Right renal pelvis (tissue), 4 donors: Measurements from ENCODE around the gene ARHGAP15. TPM values are rescaled to one million over a fixed set of nuclear protein-coding genes. Genes with fewer than 3 reads are reported as not detected.

Source experiments
- DNase-seq, 4 donors: peaks; one replicate each; pipeline ENCODE4 v3.0.0-alpha.2; 2013; ENCODE audit warnings: low read depth in 4 of 4, low spot score in 3 of 4, missing footprints in 1 of 4
- polyA plus RNA-seq, 4 donors: library from polyadenylated mRNA; unstranded; fragments of 120-200 nt; gene quantifications; one replicate each; pipeline ENCODE4 v1.2.1, GENCODE V29; 2013; ENCODE audit not compliant: insufficient read length in 4 of 4

ARHGAP15 gene
- polyA plus RNA-seq, 4 donors = 4.3 to 7.5 (median 6.1) TPM

DNA sequence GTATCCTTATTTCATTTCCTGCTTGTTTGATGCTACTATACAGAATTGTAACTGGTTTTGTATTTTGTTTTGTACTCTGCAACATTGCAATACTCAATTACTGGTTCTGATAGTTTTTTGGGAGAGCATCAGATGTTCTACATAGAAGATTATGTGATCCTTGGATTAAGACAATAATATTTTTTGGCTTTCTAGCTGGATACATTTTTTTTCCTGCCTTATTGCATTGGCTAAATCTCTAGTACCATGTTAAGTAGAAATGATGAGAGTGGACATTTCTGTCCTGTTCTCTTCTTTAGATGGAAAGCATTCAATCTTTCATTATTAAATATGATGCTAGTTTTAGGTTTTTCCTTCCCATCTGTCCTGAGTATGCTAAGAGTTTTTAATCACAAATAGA, 523.5 kb downstream of the ARHGAP15 start:
- DNase-seq = no peak

DNA sequence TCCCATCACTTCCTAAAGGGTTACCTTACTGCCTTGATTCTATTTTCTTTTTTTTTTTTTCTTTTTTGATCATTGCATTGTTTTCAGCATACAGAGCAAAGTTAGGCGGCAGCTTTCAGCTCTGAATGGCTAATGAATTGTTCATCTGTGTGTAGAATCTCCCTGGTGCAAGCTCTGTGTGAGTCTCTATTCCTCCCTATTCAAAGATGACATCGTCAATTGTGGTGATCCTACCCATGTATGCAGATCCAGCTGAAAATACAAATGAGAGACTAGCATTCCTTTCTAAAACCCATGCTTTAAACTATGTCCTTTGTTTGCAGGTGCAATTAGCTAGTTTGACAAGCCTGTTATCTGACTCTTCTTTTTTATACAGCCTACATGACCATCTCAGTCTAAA, 539.0 kb downstream of the ARHGAP15 start:
- DNase-seq = no peak

DNA sequence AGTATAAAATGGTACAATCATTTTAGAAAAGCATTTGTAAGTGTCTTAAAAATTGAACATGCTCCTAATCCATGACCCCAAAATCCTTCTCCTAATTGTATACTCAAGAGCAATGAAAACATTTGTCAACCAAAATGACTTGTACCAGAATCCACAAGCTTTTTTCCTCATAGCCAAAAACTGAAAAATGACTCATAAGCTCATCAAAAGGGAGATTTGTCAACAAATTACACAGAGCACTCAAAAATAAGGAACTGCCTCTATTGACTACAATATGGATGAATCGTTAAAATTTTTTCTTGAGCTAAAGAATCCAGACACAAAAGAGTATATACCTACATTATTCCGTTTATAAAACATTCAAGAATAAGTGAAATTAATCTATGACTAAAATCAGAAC, 544.8 kb downstream of the ARHGAP15 start:
- no peak for DNase-seq

DNA sequence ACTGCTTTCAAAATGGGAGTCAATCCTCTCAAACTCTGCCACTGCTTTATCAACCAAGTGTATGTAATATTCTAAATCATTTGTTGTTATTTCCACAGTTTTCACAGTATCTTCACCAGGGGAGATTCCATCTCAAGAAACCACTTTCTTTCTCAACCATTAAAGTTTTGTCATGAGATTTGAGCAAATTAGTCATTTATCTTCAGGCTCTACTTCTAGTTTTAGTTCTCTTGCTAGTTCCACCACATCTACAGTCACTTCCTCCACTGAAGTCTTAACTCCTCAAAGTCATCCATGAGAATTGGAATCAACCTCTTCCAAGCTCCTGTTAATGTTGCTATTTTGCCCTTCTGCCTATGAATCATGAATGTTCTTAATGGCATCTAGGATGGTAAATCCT, 545.8 kb downstream of the ARHGAP15 start:
- no peak for DNase-seq

DNA sequence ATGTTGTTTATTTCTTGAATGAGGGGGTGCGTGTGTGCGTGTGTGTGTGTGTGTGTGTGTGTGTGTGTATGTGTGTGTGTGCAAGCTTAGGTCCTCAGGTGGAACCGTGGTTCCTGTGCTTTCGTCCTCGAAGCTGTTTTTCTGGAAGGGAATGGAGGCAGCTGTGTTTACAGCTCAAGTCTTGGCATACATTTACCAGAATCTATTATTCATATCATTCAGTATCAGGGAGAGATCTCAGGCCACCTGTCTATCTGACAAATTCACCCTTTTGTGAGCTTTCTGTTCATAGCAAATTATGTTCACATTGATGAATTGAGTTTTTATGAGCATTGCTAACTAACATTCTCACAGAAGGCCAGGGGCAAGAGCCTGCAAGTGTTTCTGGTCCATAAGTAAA, 550.4 kb downstream of the ARHGAP15 start:
- DNase-seq = no peak

DNA sequence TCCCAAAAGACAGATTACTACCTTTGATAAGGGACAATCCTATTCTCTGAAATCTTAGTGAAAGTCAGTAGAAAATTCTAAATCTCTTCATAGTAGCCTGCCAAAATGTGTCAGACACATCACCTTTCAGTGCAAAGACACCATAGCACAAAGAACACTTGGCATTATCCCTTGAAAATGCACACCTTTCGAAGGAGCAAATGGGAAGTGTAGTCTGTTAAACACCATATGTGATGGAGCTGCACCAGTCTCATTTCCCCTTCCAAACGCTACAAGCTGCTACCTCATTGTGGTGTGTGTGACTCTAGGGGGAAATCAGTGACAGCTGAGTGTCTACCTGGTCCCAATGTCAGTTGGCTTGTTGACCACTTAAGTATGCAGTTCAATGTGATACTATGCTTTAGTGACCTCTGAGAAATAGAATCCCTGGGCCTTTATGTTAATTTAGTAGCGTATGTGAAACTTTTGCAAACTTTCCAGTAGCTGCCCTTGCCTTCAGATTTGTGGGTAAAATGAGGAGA, 551.7 kb downstream of the ARHGAP15 start:
- no peak for DNase-seq

DNA sequence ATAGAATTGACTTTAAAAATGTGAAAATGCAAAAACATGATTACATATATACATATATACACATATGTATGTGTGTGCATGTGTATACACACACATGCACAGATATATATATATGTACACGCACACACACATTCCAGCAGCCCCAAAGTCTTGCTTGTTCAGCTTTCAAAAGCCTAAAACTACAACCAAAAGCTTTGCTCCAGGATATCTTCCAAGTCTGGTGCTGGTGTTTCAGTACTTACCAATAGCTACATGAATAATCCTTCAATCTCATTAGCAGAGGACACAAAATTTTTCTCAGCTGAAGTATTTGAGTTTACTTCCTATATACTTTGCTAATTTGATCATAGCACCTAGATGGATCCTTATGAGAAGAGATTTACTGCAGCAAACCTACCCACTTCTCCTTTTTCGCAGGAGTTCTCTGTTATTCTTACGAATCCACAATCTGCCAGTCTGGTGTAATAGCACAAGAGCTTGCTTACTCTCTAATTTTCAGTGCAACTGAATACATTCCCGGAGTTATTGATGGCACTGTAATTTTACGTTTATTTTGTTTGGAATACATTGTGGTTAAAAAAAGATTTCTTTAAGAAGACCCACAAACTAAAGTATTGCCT, 553.3 kb downstream of the ARHGAP15 start:
- no peak for DNase-seq

DNA sequence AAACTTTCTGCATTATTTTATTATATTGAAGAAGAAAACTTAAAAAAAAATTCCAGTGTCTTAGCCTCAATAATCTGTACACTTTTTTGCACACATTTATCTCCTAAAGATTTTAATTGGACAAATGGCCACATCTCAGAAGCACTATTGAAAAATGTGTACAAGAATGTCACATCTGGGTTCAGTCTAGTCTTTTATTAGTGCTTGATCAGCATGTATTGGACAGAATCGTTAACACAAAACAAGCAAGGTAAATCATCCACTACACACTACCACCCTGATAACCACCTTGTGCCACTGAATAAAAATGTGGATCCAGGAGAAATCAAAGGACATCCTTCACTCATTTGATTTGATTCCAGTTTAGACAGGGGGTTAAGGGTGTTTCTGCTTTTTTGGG, 554.8 kb downstream of the ARHGAP15 start:
- no peak for DNase-seq

DNA sequence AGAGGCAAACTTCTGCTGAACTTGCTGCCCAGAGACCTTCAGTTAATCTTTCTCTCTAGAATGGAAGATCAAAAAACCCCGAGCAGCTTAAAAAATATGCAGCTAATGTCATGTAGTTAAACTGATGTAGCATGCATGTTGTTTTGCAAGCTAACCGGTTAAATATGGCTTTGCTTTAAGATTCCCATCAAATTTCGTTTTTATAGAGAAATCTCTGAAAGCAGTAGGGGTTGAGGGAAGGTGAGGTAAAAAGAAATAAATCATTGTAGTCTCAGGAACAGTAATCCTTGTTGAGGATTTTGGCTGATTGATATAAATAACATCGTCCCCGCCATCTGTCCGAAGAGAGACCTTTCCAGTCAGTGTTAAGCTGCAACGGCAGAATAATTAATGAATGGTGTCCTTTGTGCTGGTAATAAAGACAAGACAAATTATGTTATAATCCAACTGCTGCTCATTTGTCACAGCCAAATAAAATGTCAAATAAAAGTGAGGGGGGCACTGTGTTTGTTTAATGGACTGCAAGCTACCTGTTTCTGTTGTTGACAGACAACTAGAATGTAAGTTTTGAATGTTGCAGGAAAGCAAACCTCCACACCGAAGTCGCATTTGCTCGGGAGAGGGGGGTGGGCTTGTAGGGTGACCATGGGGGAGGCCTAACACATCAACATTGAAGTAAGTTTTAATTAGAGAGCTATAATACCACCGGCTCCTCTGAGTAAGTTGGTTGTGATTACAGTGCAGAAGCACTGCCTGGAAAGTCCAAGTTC, 555.5 kb downstream of the ARHGAP15 start:
- peak; percentile 49 to 69 (median 64) for DNase-seq

DNA sequence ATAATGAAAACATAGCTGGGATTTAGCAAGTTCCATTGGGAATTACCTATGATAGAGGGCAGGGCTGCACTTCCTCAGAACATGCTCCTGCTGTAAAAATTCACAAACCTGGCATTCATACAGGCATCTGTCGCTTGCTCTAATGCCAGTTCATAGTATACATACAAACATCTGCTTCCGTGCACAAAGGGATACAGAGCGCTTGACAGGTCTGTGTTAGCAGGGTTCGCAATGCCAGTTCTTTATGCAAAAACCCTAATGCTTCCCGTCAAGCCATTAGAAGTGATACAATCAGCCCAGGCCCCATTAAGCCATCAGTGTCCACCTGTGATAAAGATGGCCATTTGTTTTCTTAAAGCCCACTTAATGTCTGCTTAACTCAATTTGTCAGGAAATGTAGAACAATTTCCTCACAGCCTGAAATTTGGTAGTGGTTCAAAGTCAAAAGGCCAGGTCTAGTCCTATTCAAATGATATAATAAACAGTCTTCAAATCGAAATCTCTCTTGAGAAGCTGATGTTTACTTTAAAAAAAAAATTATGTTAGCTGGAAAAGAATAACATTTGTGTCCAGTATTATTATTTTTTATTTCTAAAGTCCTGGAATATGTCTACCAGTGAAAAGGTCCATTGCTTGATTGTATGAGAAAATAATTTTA, 556.3 kb downstream of the ARHGAP15 start:
- DNase-seq = no peak

DNA sequence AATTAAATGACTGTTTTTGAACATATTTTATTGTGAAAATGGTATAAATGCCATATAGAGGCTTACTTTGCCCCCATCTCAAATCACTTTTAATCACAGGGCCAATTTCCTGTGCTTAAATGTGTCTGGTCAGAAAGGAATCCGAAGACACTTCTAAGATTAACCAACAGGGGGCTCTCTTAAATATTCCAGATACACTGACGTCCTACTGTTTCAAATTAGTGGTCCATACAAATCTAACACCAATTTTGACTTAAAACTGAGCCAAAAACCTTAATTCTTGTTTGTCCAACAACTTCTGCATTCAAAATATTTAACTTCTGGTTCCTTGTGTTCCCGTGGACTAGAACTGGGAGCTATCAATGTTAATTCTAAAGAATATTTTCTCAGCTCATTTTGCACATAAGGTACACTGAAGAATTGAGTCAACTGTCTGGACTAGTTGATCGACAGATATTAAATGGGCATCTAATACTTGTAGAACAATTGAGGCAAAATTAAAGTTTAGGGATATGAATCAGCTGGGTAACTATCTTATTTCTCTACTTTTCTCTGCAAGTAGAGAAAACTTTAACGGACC, 557.5 kb downstream of the ARHGAP15 start:
- DNase-seq = no peak

DNA sequence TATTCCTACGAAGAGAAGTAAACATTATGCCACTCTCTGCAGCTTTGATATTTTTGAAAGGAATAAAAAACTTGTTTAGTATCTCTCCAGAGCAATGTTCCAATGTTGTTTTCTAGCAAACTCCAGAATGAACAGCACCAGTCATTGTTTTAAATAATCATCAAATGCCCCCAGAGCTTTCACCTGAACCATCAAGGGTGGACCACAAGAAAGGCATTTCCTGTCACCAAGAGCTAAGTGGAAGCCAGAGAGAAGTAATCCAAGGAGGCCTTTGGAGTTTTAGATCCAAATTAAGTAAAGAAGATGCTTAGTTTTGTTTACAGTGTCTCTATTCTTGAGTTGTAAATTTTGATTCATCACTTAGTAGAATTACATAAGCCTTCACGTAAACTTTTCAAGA, 559.0 kb downstream of the ARHGAP15 start:
- no peak for DNase-seq

DNA sequence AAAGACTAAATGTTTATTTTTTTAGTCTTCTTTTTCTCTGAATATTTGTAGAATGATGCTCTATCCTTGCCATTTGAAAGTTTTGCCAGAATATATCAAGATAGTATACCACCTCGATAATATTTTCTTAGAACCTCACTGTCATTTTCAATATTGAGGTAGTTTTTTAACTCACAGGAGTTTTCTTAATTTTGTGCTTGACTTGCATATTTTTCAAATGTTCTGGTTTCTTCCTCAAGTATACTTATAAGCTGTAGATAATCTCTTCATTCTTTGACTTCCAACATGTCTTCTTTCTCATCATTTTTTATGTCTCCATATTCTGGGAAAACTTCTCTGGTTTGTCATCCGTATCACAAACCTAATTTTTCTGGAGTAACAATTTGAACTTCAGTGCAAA, 559.6 kb downstream of the ARHGAP15 start:
- DNase-seq = no peak

DNA sequence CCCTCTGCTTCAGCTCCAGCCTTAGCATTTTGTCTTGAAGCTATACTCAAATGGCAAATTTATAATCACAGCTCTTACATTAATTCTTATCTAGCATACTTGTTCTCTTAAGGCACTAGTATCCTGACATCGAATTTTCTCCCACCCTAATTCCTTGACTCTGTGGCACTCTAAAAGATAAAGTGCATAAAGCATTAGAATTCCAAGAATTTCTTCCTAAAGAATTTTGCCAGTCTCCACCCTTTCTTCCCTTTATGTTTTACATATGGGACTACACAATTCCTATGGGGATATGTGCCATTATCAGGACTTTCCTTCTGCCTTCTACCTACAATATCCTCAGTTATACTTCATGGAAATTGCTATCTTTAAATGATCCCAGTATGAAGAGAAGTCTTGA, 560.3 kb downstream of the ARHGAP15 start:
- no peak for DNase-seq

DNA sequence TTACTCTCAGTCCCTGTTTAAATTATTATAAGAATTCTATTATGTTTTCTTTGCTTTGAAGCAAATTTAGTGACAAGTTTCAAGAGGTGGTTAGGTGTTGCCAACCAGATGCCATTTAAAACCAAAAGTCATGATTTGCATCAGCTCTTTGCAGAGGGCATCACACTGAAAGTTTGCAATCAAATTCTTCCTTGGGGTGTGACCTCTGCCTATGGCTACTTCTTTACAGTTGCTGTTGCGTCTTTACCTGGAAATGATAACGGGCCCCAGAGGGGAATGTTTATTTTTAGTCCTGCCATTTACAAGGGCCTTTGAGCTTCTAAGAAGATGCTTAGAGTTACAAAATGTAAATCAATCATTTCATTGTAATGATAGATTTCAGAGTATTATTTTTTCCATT, 561.0 kb downstream of the ARHGAP15 start:
- DNase-seq = no peak

DNA sequence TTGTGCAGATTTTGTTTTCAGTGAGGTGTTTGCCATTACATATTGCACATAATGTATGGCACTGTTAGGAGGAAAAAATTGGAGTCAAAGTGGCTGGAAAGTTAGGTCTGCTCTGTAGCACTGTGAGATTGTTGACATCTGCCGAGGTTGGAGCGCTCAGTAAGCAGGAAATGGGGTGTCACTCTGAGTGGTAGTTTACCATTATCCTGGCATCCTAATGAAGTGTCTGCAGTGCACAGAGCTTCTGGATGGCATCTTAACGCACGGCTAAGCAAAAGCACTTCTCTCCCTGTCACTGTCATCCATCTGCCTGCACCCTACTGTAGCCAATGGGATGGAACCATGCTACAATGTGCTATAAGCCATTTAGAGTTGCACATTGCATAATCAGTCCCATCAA, 561.9 kb downstream of the ARHGAP15 start:
- DNase-seq = no peak

DNA sequence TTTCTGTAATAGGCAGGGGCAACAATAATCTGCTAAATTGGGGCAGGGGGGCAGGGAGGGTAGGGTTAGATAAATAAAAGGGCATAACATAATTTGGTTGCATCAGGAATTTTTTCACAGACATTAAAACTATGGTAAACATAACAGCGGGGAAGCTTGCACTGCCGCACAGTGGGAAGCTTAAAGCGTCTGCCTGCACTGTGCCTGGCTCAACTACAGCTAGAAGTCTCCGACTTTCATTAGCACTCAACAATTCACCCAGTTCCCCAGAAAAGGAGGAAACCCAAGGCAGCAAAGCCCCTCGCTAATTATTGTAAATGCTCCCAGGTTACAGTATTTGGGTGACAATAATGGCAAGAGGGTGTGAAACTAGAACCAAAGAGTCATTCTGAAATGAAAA, 562.9 kb downstream of the ARHGAP15 start:
- no peak for DNase-seq

DNA sequence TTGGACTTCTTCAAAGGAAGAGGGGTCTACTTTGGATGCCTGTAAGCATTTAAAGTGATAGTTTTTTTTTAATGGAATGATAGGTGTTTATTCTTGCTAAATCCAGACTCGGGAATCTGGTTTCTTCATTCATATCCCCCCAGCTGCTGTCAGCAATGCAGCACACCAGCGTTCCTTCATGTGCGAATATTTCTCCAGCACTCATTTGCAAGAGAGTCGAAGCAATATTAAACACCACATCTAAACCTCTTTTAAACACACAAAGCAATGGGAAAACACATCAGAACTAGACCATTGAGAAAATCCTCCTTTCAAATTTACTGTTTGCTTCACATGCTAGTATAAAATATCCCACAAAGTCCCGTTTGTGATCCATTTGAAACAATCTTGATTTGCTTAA, 563.7 kb downstream of the ARHGAP15 start:
- no peak for DNase-seq

DNA sequence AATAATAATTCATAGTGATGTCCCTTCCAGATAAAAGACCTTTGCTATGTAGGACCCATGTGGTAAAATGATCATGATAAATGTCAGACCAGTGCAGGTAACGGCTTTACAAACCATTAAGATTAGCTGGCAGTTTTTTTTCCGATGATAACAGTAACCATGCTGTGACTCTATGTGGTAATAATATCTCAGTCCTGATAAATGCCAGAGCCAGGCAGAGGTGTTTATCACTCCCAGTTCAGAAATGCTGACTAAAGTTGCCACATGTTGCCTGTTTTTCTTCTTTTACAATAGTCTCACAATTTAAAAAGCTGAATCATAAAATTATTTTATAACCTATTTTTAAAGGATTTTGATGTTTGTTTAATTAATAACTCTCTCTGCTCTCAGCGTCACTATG, 565.1 kb downstream of the ARHGAP15 start:
- no peak for DNase-seq

DNA sequence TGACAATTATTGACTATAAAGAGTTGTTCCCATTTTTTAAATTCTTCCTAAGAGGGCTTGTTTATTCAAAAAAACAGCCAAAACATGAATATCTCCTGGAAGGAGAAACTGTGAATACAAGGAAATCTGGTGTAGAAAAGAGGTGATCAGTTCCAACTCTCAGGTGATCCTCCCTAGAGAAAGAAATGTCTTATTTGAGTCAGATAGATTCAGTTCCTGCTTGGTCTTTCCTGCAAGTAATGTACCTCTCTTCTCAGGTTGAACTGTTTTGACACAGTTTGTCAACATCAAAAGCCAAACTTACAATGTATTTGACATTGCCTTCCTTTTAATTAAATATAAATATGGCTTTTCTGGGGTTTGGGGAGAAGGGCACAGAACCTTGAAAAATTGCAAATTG, 567.4 kb downstream of the ARHGAP15 start:
- DNase-seq = no peak

DNA sequence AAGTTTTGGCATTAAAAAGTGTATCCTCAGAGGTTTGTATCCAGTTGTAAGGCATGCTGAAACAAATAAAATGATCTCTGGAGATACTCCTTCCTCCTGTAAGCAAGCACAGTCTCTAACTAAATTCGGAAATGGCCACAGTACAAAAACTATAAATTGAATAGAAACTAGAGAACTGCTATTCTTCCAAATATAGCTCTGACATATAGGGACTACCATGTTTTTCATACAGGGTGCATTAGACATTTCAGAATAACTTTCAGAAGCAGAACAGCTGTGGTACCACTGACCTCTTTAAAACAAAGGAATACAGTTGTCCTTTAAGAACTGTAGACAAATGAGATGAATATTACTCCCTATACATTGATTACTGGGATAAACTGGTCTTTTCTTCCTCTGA, 568.5 kb downstream of the ARHGAP15 start:
- no peak for DNase-seq
